ENCODE data around the gene POLR3GL.

The POLR3GL gene

DNA sequence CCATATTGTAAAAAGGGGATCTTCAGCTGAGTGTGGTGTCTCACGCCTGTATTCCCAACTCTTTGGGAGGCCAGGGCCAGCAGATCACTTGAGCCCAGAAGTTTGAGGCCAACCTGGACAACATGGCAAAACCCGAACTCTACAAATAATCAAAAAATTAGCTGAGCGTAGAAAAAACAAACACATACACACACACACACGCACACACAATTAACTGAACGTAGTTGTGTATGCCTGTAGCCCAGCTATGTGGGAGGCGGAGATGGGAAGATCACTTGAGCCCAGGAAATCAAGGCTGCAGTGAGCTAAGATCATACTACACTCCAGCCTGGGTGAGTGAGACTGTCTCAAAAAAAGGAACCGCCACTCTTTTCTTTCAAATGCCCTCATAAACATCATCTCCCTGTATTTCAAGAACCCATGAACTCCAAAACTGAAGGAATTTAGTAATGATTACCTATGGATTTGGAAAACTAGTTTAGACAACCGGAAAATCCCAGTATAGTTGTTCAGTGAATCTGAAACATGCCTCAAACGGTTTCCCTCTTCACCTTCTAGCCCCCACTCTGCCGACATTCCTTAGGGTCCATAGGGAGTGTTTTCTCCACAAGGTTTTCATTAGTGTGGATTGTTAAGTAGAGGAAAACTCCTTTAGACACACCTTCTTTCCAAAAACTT lies 27.4 kb downstream of the POLR3GL start:
- no peak for DNase-seq

- no peak for DNase-seq
Measured at GRCh38 chr1:145992502-145992936, 28.0 kb downstream of the POLR3GL start.

GRCh38 chr1:145992958-145993617 lies 28.6 kb downstream of the POLR3GL start:
- DNase-seq = no peak

GRCh38 chr1:145993618-145994390 lies 29.3 kb downstream of the POLR3GL start:
- no peak for DNase-seq

GRCh38 chr1:145994391-145995120 lies 30.1 kb downstream of the POLR3GL start:
- peak in 3 of 56 donors; percentile 9 to 16 (median 12) for DNase-seq

DNA sequence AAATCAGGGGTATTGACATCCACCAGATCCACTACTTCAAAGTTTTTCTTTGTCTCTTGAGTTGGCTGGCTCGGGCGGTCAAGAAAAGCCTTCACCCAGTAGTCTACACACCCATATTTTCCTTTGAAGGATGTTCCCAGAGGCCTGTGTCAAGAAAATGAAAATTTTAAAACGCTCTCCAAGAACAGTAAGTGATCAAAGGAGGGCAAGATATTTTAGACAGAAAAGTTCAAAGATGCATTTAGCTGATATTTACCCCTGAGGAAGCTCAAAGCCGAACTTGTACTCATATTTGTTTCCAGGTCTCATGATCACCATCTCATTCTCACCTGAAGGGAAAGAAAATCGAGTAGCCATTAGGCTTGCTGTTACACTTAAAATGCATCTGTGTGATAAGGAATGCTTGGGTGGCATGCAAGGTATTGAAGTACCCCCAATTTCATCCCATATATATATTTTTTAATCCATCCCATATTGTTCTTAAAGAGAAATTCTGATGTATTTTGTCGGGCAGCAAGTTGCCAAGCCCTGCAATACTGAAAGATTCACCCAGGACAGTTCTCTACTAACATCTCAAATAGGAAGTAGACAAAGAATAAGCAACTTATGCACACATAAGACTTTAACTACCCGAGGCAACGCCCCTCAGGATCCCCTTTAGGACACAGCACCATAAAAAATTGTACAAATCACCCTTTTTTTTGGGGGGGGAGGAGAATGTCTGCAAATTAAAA lies 30.8 kb downstream of the POLR3GL start:
- no peak for DNase-seq

GRCh38 chr1:145995964-145996432 lies 31.5 kb downstream of the POLR3GL start:
- DNase-seq = peak in 7 of 56 donors; percentile 7 to 25 (median 15)

DNA sequence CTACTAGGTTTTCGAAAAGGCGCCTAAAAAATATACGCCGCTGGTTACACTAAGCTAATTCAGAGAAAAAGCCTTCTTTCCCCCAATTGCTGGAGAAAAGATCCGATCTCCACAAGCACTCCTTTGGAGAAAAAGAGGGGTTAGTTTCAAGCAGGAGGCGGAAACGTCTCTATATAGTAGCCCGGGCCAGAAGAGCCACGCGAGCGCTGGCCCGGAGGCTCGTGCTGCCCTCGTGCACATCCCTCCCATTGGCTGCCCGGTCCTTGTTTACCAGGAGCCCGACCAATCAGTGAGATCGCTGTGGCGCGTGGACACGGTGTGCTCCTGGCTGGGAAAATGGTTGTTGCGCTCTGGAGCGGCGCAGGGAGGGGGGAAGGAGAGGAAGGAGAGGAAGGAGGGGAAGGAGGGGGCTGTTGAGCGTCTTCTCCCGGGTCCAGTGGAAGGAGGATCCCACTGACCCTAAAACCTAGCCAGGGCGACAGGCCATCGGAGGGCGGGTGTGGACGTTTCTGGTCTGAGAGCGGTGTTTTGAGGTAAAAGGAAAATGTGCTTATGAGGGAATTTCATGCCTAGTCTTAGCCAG lies 32.0 kb downstream of the POLR3GL start, which contains the start of gene TXNIP:
TXNIP (minus strand) TSS at position 147 of the 583 bp plus-strand sequence. CDS start 313 bp downstream, outside the sequence.
- DNase-seq = peak; percentile 84 to 99 (median 98)

GRCh38 chr1:145997016-145997717 lies 32.7 kb downstream of the POLR3GL start:
- DNase-seq = peak in 9 of 56 donors; percentile 14 to 71 (median 52)

- no peak for DNase-seq
Measured at GRCh38 chr1:145997718-145998023, 33.2 kb downstream of the POLR3GL start.

DNA sequence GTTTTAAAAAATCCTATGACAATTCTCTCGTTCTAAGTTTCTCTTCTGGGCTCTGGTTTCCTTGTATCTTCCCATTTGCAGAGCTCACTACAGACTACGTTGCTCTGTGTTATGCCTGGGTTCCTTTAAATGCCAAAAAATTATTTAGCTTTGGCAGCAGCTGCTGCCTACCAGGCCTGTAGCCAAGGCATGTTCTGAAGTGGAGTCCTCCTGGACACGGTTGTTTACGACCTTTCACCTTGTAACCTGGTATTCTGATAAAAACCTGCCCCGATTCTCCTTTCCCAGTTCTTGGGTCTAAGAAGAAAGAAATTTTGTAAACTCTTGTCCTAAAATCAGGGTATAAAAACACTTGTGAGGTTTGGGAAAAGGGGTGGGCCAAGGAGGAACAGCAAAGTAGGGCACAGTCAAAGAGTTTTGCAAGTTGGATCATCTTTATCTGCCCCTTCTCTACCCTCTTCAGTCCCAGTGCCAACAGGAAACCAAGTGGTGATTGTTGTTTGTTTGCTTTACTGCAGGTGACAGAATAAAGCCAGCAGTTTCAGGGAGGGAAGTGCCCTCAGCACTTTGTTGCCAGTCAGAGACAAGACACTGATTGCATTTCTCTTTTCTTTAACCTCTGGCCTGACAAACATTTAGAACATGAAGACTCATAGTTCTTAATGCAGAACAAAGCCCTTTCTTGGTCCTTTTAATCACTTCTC lies 35.0 kb downstream of the POLR3GL start:
- peak in 1 of 56 donors; percentile 51 for DNase-seq

DNA sequence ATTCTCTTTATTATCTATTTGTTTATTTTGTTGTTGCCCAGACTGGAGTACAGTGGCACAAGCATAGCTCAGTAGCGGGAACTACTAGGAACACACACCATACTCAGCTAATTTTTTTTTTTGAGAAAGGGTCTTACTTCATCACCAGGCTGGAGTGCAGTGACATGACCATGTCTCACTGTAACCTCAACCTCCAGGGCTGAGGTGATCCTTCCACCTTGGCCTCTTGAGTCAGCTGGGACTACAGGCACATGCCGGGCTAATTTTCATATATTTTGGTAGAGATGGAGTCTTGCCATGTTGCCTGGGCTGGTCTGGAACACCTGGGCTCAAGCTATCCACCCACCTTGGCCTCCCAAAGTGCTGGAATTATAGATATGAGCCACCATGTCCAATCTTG lies 37.2 kb downstream of the POLR3GL start:
- no peak for DNase-seq

- DNase-seq = no peak
Measured at GRCh38 chr1:146007489-146008133, 43.1 kb downstream of the POLR3GL start.

DNA sequence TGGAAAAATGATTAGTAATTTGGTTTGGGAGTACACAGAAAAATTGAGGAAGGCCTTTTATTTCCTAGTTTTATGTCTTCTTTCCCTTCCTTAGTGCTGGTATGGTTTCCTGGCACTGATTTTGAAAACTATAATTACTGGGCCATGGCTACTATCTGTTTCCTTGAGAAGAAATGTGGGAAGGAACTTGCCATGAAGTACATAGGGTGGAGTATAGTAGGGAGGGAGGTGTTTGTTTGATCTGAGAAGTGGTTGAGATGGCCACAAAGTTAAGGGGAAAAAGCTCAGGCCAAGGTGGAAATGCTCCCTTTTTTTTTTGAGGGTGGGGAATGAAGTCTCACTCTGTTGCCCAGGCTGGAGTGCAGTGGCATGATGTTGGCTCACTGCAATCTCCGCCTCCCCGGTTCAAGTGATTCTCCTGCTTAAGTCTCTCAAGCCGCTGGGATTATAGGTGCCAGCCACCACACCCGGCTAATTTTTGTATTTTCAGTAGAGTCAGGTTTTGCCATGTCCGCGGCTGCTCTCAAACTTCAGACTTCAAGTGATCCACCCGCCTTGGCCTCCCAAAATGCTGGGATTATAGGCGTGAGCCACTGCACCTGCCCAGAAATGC lies 45.7 kb downstream of the POLR3GL start:
- no peak for DNase-seq

GRCh38 chr1:146012703-146013558 lies 48.4 kb downstream of the POLR3GL start:
- peak in 13 of 56 donors; percentile 8 to 54 (median 21) for DNase-seq

DNA sequence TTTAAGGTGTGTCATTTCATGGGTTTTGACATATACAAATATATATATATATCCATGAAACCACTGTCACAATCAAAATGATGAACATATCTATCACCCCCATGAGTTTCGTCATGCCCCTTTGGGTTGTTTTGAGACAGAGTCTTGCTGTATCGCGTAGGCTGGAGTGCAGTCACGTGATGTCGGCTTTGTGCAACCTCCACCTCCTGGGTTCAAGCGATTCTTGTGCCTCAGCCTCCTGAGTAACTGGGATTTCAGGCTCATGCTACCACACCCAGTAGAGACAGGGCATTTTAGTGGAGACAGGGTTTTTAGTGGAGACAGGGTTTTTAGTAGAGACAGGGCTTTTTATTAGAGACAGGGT lies 49.1 kb downstream of the POLR3GL start:
- DNase-seq = no peak

DNA sequence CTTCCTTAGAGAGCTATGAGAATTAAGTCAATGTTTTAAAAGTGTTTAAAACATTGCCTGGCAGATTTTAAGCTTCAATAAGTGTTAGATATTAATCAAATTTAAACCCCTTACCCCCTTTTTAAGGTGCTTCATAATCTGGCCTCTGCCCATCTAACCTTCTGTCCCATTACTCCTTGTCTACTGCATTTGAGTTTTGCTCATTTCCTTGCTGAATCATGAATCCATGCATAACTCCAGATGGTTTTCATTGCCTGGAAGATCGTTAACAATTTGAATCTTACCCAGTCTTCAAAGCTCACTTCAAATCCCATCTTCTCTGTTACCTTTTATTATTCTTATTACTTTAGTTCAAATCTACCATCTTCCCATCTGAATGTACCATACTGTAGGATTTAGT lies 52.4 kb downstream of the POLR3GL start:
- DNase-seq = no peak
